HG03432 (cell line): Measurements from ENCODE around the gene GTF2I.
"Not testable (repeated sequence)": the region's sequence is repeated elsewhere in the genome, so short reads cannot be mapped to it uniquely, and the experiment has no call there.

Experiments used
- ATAC-seq: cut with Tn5 transposase; IDR thresholded peaks from one replicate; pipeline ENCODE4 v1.9.1; 2021; ENCODE audit warnings: mild to moderate bottlenecking, moderate library complexity; ENCODE audit not compliant: unreplicated experiment

GTF2I gene

DNA sequence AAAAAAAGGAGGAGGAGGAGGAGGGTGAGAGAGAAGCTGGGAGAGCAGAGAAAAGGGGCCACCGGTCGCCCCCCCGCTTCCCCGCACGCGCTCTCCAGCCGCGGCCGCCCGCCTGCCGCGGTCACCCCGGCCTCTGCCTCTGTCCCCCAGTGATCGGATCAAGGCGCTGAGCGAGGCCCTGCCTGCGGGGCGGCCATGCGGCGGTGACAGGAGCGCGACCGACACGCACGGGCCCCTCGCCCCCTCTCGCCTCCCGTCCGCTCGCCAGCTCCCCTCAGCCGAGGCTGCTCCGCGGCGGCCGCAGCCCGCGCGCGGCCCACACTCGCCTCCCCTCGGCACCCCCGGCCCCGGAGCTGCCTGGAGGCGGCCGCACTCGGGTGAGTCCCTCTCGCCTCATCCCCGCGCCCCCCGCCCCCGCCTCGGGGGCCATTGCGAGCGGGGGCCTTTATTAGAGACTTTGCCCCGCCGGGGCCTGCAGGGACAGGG lies at the start of gene GTF2I:
Gene GTF2I, plus strand, starts transcription at position 27 of the 486 bp plus-strand sequence. CDS start 31,411 bp downstream, outside the sequence.
- ATAC-seq: no peak

DNA sequence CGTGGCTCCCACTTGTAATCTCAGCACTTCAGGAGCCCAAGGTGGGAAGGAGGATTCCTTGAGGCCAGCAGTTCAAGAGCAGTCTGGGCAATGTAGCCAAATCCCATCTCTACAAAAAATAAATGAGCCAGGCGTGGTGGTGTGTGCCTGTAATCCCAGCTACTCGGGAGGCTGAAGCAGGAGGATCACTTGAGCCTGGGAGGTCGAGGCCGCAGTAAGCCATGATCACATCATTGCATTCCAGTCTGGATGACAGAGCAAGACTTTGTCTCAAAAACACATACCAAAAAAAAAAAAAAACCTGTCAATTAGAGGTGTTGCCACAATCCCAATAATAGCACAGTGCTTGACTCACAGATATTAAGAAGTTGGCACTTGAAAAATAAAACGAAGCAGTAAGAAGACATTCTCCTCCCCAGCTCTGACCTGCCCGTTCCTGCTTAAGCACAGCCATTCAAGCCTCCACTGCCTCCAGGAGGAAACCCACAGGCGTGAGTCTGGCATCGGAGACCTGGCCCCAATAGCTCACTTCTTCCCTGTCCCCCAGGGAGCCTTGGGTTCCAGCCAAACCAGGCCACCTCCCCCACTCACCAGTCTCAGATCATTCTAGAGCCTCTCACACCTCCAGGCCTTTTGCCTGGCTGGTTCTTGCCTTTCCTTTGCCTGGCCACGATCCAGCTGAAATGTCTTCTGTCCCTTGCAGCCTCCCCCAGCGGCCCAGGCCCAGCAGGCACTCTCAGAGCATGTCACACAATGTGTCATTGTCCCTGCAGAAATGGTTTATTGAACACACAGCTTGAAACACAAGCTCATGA lies 45.3 kb upstream of the GTF2I start:
- no peak for ATAC-seq

DNA sequence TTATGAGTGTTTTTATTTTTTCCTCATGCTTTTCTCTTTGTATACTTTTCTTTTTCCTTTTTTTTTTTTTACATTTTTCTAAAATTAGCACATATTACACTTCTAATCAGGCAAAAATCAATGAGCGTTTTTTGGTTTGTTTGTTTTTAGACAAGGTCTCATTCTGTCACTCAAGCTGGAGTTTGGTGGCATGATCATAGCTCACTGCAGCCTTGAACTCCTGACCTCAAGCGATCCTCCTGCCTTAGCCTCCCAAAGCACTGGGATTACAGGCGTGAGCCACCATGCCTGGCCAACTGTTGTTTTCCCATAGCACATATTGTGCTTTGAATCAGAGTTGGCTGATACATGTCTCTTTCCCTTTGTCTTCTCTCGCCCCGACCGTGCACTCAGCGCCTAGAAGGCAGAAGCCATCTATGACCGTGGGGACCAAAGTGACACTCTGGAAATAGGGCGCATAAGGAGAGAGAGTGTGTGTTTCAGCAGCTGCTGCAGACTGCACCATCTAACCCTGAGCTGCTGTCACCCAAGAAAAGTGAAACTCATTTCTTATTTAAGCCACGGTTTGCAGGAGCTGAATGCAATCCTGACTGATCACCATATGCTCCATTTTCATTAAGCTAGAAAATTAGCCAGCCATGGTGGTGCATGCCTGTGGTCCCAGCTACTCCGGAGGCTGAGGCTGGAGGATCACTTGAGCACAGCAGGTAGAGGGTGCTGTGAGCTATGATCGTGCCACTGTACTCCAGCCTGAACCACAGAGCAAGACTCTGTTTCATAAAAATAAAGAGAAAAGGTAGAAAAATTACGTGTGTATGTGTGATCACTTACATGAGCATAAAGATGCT lies 41.4 kb upstream of the GTF2I start:
- ATAC-seq: no peak

DNA sequence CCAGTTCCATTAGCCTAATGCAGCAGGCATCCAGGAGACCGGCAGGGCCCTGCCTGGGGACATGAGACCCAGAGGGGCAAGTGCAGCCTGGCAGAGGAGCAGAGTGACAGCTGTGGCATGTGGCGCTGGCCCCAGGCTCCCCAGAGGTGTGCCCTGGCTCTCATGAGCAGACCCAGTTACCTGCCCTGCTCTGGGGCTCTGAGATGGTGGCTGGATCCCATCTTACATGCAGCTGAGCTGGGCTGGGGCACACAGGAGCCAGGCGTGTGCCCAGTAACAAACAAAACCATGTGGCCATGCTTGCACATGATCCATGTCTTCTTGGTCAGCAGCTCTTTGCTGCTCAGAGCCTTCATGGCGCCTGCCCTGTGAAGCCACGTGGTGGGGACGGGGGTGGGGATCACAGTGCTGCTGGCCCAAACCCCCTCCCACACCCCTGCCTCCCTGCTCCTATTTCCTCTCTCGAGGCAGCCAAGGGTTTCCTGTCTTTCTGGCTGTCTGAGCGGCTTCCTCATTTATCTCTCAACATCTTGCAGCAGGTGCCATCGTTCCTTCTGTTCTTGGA lies 40.3 kb upstream of the GTF2I start:
- no peak for ATAC-seq

DNA sequence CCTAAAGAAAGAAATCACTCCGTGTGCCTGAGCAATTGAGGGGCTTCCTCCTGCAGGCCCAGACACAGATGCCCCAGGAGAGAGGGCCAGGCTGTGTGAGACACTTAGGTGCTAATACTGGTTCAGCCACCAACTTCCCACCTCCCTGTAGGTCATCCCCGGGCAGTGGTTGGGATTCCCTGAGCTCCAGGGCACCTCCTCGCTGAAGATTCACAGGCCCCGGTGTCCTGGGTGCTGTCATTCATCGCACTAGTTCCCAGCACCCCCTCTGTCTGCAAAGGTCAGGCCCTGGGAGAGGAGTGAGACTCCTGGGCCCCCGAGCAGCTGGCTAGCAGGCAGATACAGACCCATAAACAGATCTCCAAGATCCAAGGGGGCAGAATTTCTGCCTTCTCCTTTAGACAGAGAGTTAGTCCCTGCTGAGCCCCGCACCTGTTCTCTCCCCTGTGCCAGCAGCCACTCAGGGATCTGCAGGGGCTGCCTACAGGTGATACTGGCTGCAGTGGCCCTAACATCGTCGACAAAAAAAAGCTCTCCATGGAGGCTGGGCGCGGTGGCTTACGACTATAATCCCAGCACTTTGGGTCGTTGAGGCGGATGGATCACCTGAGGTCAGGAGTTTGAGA lies 38.2 kb upstream of the GTF2I start:
- no peak for ATAC-seq

DNA sequence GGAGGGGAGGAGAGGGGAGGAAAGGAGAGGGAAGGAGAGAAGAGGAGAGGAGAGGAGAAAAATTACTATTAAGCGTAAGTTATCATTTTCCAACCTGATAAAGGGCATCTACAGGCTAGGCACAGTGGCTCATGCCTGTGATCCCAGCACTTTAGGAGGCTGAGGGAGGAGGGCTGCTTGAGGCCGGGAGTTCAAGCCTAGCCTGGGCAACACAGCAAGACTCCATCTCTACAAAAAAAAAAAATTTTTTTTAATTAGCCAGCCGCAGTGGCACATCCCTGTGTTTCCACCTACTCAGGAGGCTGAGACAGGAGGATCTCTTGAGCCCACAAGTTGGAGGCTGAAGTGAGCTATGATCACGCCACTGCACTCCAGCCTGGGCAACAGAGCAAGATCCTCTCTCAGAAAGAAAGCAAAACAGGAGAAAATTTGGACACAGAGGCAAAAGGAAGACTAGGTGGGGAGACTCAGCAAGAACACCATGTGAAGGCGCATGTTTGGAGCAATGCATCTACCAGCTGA lies 35.2 kb upstream of the GTF2I start:
- no peak for ATAC-seq

DNA sequence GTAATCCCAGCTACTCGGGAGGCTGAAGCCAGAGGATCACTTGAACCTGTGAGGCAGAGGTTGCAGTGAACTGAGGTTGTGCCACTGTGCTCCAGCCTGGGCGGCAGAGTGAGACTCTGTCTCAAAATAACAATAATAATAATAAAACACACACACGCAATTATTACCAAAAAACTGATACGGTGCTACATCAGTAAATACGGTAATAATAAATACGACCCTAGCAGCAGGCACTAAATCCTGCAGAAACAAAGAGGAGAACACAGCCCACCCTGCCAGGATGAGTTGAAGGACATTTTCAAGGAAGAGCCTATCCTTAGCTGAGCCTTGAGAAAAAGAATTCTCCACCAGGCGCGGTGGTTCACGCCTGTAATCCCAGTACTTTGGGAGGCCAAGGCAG lies 34.4 kb upstream of the GTF2I start:
- ATAC-seq: no peak

DNA sequence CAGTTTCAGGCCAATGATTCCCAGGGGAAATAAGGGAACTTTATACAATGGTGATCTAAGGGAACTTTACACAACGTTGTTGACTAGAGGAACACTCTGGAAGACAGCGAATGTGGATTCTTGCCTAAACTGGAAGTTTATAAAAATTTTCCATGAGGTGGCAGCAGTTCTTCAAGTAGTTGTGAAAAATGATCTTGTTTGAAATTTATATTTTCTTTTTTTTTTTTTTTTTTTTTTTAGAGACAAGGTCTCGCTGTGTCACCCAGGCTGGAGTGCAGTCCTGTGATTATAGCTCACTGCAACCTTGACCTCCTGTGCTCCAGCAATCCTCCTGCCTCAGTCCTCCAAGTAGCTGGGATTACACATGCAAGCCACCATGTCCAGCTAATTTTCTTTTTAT lies 32.1 kb upstream of the GTF2I start:
- no peak for ATAC-seq

DNA sequence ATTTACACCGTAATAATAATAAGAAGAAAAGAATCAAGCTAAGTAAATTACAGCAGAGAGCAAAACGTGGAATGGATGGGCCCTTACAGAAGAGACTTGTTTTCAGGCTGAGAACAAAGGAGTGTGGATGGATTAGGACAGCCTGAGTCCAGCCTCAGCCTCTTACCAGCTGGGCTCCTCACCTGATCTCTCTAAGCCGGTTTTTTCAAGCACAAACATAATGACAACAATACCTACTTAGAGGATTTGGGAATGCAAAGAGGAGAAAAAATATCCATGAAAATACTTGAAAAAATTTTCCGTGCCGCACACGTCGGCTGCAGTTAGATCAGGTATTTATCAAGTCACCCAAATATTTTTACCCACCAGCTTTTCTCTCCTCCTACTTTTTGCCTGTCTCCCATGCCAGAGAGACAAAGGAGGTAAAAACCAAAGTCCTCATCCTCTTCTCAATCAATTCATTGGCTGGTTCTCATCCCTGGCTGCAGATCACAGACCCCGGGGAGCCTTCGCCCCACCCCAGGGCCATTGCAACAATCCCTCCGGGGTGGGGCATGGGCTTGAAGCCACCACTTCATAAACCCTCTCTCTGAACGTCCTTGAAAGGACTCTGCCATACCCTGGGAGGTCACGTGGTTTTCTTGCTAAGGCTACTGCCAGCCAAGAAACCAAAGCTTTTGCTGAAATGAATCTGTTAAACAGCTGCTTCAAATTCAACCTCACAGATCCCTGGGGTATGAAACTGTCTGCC lies 29.7 kb upstream of the GTF2I start:
- ATAC-seq: no peak

DNA sequence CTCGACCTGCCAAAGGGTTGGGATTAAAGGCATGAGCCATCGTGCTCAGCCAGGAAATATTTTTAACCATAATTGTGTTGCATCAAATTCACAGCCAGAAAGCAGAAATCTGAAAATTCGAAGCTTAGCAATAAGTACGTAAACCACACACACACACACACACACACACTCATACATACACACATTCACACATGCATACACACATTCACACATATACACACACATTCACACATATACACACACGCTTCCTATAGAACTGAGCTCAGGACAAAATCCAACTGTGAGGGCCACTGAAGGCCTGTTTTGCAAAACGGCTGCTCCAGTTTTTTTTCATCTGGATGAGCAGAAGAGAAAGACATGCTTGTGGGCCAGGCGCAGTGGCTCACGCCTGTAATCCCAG lies 25.0 kb upstream of the GTF2I start:
- no peak for ATAC-seq

DNA sequence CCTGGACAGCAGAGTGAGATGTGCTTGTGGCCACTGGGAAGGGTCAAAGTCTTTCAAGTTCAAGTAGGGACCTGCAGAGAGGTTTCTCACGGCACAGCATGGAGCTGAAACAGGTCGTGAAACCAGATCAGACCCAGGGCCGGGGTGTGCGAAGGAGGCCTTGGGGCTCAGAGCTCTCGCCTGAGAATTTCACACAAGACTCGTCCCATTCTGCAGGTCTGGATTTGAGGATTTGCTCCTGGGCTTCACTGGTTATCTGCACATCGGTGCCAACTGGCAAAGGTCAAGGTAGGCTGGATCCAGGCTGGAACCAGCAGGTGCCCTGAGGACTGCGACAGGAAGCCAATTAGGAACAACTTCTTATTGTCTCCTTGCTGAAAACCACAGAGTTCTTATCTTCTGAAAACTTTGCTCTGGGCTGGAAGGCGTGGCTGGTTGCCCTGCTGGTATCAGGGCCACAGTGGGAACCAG lies 24.0 kb upstream of the GTF2I start:
- no peak for ATAC-seq

DNA sequence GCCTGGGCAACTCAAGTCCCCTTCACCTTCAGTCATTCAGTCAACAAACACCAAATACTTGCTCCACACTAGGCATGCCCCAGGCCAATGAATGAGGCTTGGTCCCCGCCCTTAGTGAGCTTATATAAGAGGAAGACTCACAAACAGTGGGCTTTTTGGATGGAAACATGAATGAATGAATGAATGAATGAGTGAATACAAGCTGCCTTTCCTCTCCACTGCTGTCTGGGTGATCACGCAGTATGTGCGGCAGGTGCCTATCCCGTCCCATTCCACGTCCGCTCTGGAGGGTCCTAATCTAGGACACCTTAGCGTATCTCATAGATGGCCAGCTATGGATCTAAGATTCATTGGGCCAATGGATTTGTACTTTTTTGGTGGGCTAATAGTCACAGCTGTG lies 19.8 kb upstream of the GTF2I start:
- ATAC-seq: no peak

DNA sequence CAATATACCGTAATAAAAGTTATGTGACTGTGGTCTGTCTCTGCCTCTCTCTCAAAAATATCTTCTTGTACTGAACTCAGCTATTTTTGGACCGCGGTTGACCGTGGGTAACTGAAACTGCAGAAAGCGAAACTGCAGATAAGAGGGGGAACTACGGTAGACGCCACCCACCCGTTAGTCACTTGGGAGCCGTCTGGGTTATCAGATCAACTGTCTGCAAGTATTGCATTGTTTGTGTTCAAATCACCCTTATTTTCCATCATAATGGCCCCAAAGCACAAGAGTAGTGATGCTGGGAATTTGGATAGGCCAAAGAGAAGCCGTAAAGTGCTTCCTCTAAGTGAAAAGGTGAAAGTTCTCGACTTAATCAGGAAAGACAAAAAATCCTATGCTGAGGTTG lies 7.5 kb upstream of the GTF2I start:
- ATAC-seq: peak; percentile 88

DNA sequence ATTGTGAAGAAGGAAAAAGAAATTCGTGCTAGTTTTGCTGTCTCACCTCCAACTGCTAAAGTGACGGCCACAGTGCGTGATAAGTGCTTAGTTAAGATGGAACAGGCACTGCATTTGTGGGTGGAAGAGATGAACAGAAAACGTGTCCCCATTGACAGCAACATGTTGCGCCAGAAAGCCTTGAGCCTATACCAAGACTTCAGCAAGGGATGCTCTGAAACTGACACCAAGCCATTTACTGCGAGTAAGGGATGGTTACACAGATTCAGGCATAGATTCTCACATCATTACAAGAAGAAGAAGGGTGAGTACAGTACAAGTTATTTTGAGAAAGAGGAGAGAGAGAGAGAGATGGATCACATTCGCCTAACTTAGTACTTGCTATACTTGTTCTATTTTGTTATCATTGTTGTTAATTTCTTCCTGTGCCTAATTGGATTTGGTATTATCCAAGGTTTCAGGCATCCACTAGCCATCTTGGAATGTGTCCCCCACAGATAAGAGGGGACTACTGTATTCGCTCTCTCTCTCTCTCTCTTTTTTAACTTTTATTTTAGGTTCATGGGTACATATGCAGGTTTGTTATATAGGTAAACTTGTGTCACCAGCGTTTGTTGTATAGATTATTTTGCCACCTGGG lies 6.9 kb upstream of the GTF2I start:
- ATAC-seq: peak; percentile 53

DNA sequence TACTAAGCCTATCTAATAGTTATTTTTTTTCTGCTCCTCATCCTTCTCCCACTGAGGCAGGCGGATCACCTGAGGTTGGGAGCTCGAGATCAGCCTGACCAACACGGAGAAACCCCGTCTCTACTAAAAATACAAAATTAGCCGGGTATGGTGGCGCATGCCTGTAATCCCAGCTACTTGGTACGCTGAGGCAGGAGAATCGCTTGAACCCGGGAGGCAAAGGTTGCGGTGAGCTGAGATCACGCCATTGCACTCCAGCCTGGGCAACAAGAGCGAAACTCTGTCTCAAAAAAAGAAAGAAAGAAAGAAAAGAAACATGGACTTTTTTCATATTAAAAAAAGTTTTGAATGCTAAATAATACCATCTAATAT lies 6.4 kb upstream of the GTF2I start:
- not testable (repeated sequence) for ATAC-seq

DNA sequence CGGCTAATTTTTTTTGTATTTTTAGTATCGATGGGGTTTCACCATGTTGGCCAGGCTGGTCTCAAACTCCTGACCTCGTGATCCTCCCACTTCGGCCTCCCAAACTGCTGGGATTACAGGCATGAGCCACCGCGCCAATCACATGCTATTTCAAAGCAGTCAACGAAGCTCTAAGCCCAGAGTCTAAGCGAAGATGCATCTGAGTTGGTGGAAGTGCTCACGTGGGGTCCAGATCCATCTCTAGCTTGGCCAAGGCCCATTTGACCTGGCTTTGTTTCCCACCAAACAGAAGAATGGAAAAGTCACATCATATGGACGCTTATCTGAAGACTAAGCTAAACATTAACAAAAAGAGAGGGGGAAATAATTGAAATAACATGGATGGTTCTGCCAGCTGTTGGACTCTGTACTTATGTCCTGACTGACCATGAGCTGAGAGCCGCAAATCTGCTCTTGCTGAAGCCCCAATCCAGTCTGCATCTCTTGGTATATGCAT lies 3.8 kb upstream of the GTF2I start:
- ATAC-seq: no peak

DNA sequence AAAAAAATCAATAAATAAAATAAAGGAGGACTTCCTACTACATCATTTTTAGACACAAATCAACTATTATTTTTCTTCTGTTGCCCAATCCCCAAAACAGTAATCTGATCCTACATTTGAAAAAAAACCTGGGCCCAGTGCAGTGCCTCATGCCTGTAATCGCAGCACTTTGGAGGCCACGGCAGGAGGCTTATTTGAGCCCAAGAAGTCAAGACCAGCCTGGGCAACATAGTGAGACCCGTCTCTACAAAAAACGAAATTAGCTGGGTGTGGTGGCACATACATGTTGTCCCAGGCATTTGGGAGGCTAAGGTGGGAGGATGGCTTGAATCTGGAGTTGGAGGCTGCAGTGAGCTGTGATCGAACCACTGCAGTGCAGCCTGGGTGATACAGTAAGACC lies 2.7 kb upstream of the GTF2I start:
- ATAC-seq: no peak

DNA sequence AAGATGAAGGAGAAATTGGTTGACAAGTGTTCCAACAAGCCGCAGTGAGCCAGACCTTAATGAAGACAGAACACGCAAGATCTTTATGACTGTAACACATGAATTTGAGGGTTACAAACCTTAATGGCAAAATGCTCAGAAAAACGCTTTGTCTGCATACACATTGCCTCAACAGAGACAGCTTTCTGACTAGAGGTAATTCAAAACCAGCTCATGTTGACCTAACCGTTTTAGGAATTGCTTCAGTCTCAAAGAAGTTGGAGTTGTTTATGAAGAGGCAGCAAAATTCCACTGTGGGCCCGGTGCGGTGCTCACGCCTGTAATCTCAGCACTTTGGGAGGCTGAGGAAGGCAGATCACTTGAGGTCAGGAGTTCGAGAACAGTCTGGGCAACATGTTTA lies 2.2 kb upstream of the GTF2I start:
- no peak for ATAC-seq

DNA sequence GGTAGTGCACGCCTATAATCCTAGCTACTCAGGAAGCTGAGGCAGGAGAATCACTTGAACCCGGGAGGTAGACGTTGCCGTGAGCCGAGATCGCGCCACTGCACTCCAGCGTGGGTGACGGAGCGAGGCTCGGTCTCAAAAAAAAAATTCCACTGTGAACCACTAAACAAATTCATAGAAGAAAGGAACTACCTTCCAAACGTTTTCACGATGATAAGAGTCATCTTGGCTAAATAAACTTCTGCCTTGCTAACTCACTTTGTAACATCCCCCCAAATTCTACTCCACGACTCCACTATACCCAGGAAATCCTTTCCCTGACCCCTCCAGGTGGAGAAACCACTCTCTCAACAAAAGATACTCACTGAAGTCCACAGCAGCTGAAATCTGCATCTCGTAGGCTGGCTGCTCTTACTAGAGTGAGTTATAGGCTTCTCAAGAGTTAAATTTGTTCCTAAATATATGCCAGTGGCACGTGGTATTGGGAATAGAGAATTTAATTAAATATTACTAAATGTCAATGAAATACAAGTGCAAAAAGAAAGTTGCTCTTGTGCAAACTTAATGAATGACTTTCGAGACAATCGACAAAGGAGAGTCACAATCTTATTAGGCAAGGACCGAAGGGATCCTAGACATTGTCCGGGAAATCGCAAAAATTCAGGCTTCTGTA lies 1.6 kb upstream of the GTF2I start:
- ATAC-seq: no peak
